ENCODE measurements around the gene MYH3.

The MYH3 gene

GRCh38 chr17:10617120-10617505 is 40.0 kb downstream of the MYH3 start:
- no peak for DNase-seq (ENCODE audit: low read depth)
- no peak overlapping the region for H3K4me3 ChIP-seq (ENCODE audit: low read depth, low read length)
- TF ChIP-seq CTCF (IDR thresholded peaks at IDR 0.05; ENCODE audit: control insufficient read depth, extremely low read depth, insufficient read depth) = no peak

GRCh38 chr17:10616502-10617119 is 40.5 kb downstream of the MYH3 start:
- no peak overlapping the region for H3K4me3 ChIP-seq (ENCODE audit: low read depth, low read length)
- peak; percentile 90 for TF ChIP-seq CTCF (IDR thresholded peaks at IDR 0.05; ENCODE audit: control insufficient read depth, extremely low read depth, insufficient read depth)
- peak; percentile 32 for DNase-seq (ENCODE audit: low read depth)

GRCh38 chr17:10614536-10615155 is 42.5 kb downstream of the MYH3 start:
- TF ChIP-seq CTCF (IDR thresholded peaks at IDR 0.05; ENCODE audit: control insufficient read depth, extremely low read depth, insufficient read depth) = peak; percentile 82
- DNase-seq (ENCODE audit: low read depth) = no peak
- no peak overlapping the region for H3K4me3 ChIP-seq (ENCODE audit: low read depth, low read length)

GRCh38 chr17:10613775-10614513 is 43.2 kb downstream of the MYH3 start:
- no peak for DNase-seq (ENCODE audit: low read depth)
- H3K4me3 ChIP-seq (ENCODE audit: low read depth, low read length) = no peak overlapping the region
- TF ChIP-seq CTCF (IDR thresholded peaks at IDR 0.05; ENCODE audit: control insufficient read depth, extremely low read depth, insufficient read depth) = no peak

- no peak overlapping the region for H3K4me3 ChIP-seq (ENCODE audit: low read depth, low read length)
- no peak for TF ChIP-seq CTCF (IDR thresholded peaks at IDR 0.05; ENCODE audit: control insufficient read depth, extremely low read depth, insufficient read depth)
- DNase-seq (ENCODE audit: low read depth) = no peak
Measured at GRCh38 chr17:10612957-10613744, 44.0 kb downstream of the MYH3 start.

GRCh38 chr17:10610884-10611283 is 46.2 kb downstream of the MYH3 start:
- no peak overlapping the region for H3K4me3 ChIP-seq (ENCODE audit: low read depth, low read length)
- TF ChIP-seq CTCF (IDR thresholded peaks at IDR 0.05; ENCODE audit: control insufficient read depth, extremely low read depth, insufficient read depth) = no peak
- DNase-seq (ENCODE audit: low read depth) = no peak
